ENCODE measurements around the gene MNT. TPM values are rescaled to one million over a fixed set of nuclear protein-coding genes. Genes with fewer than 3 reads are reported as not detected.
A peak's percentile ranks its signal among the peaks of the same experiment; 100 is the strongest.

The MNT gene
- total and polyA plus RNA-seq, 9 of the 15 experiments (the other 6 are each of a cell fraction or from before 2014, with no cell fraction given), result 0.18 to 23.8 (median 5.3) TPM

DNA sequence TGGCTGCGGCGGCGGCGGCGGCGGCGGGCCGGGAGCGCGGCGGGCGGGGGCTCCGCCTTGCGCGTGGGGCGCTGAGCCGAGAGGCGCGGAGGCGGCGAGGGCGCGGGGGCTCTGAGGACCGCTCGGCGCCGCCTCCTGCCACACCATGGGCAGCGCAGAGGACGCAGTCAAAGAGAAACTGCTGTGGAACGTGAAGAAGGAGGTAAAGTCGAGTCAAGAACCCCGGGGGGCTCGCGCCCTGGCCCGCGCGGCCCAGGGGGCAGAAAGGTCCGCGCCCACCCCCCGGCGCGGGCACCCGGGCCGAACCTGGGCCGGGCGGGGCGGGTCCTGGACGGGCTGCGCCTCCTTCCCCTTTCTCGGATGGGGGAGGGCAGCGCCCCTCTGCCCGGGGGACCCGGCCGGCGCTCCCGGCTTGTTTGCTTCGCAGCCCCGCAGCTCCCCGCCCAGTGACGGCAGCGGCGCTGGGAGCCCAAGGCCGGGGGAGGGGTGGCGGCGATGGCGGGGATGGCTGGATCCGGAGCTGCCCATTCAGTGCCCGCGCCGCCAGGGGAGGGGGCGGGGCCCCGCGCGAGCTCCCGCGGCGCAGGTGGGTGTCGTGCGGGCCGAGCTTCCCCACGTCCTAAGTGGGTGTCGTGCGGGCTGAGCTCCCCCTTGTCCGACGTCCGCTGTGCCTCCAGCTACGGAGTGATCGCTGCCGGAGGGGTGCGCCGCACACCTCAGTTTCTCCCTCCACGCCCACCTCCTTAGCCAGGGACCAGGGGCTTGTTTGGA lies 63.1 kb downstream of the MNT start:
- H3K4me3 ChIP-seq, result peak overlapping the region; percentile 68
- peak overlapping the region; percentile 93 for H3K4me2 ChIP-seq (ENCODE audit: insufficient read depth, low read length)
- H2AFZ ChIP-seq (ENCODE audit: low read depth, low read length), result peak overlapping the region; percentile 72
- ChIA-PET POLR2A (interaction anchor here (0.5 to 1.1 kb wide), 5 partner anchors 10 to 1995 kb away, joined by 3 to 5 read pairs (median 3); no protein-coding TSS in a partner anchor), CTCF (ENCODE audit: low intra/inter-chr PET ratio) (no interaction called here)
- peak overlapping the region; percentile 73 to 97; a peak in 3 of 4 replicates for H3K9ac ChIP-seq (ENCODE audit: insufficient read depth in 1 of 2, low read depth in 2 of 2, low read length in 2 of 2)
- no peak for FAIRE-seq
- no peaks in the 10 kb centered on the region for H4K20me1 ChIP-seq (replicated peaks; ENCODE audit: control insufficient read depth, insufficient read depth, low read length)
- no peaks in the 10 kb centered on the region for H3K9me1 ChIP-seq (ENCODE audit: control insufficient read depth, insufficient read depth, low read length)
- intact Hi-C loops (cut with micrococcal nuclease), result no loop called here
- peak; percentile 44 for ATAC-seq
- H3K36me3 ChIP-seq (ENCODE audit: control insufficient read depth, insufficient read depth, low read length), result peaks cover 33% of the 10 kb centered on the region
- WGBS (ENCODE audit: insufficient coverage, low coverage, missing lambda C conversion rate), result 4% methylated on average over 15 of the region's 92 CpGs
- H3K27me3 ChIP-seq (ENCODE audit: control insufficient read depth in 2 of 2, insufficient read depth in 2 of 2, low read length in 2 of 2), result no peaks in the 10 kb centered on the region
- H3K9me3 ChIP-seq (replicated peaks; ENCODE audit: control insufficient read depth, insufficient read depth, low read depth, low read length), result no peaks in the 10 kb centered on the region; the same call in 1 of the 2 replicates
- H3K4me1 ChIP-seq (replicated peaks in 1 of 2; ENCODE audit: control insufficient read depth in 2 of 2, insufficient read depth in 2 of 2, low read length in 2 of 2), result peaks cover 16 to 21% of the 10 kb centered on the region in 2 experiments; a peak in 4 of 5 replicates
- peak overlapping the region; percentile 81; the same call in 2 of the 3 replicates for H3K27ac ChIP-seq (ENCODE audit: extremely low read depth, low read depth, low read length)
- in situ Hi-C loops (cut with MboI), result no loop called here
- no TSS peak for BruUV-seq (replicated peaks)
- peaks cover 51% of the 10 kb centered on the region for H3K79me2 ChIP-seq (ENCODE audit: control insufficient read depth, insufficient read depth, low read length)
- DNase-seq (ENCODE audit: extremely low read depth in 1 of 4, low spot score in 3 of 4), result peak; percentile 42 to 76 (median 69)
- peak; percentile 47; the same call in 1 of the 2 replicates for TF ChIP-seq SAFB (IDR thresholded peaks at IDR 0.05; ENCODE audit: borderline replicate concordance, low read depth, low read length)
- TF ChIP-seq, protein P1, sequence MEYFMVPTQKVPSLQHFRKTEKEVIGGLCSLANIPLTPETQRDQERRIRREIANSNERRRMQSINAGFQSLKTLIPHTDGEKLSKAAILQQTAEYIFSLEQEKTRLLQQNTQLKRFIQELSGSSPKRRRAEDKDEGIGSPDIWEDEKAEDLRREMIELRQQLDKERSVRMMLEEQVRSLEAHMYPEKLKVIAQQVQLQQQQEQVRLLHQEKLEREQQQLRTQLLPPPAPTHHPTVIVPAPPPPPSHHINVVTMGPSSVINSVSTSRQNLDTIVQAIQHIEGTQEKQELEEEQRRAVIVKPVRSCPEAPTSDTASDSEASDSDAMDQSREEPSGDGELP (CRISPR knock-in tag; IDR thresholded peaks at IDR 0.05; ENCODE audit: borderline replicate concordance), result no peak
- no peak for TF ChIP-seq MXI1 (IDR thresholded peaks at IDR 0.05; ENCODE audit: low read depth, low read length)
- TF ChIP-seq, protein P2, sequence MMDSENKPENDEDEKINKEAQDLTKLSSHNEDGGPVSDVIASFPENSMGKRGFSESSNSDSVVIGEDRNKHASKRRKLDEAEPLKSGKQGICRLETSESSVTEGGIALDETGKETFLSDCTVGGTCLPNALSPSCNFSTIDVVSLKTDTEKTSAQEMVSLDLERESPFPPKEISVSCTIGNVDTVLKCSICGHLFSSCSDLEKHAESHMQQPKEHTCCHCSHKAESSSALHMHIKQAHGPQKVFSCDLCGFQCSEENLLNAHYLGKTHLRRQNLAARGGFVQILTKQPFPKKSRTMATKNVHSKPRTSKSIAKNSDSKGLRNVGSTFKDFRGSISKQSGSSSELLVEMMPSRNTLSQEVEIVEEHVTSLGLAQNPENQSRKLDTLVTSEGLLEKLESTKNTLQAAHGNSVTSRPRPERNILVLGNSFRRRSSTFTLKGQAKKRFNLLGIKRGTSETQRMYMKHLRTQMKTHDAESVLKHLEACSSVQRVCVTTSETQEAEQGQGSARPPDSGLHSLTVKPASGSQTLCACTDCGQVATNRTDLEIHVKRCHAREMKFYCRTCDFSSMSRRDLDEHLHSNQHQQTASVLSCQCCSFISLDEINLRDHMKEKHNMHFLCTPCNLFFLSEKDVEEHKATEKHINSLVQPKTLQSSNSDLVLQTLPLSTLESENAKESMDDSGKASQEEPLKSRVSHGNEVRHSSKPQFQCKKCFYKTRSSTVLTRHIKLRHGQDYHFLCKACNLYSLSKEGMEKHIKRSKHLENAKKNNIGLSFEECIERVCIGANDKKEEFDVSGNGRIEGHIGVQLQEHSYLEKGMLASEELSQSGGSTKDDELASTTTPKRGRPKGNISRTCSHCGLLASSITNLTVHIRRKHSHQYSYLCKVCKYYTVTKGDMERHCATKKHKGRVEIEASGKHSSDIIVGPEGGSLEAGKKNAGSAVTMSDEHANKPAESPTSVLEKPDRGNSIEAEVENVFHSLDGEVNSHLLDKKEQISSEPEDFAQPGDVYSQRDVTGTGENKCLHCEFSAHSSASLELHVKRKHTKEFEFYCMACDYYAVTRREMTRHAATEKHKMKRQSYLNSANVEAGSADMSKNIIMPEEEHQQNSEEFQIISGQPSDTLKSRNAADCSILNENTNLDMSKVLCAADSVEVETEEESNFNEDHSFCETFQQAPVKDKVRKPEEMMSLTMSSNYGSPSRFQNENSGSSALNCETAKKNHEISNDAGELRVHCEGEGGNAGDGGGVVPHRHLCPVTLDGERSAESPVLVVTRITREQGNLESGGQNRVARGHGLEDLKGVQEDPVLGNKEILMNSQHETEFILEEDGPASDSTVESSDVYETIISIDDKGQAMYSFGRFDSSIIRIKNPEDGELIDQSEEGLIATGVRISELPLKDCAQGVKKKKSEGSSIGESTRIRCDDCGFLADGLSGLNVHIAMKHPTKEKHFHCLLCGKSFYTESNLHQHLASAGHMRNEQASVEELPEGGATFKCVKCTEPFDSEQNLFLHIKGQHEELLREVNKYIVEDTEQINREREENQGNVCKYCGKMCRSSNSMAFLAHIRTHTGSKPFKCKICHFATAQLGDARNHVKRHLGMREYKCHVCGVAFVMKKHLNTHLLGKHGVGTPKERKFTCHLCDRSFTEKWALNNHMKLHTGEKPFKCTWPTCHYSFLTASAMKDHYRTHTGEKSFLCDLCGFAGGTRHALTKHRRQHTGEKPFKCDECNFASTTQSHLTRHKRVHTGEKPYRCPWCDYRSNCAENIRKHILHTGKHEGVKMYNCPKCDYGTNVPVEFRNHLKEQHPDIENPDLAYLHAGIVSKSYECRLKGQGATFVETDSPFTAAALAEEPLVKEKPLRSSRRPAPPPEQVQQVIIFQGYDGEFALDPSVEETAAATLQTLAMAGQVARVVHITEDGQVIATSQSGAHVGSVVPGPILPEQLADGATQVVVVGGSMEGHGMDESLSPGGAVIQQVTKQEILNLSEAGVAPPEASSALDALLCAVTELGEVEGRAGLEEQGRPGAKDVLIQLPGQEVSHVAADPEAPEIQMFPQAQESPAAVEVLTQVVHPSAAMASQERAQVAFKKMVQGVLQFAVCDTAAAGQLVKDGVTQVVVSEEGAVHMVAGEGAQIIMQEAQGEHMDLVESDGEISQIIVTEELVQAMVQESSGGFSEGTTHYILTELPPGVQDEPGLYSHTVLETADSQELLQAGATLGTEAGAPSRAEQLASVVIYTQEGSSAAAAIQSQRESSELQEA (IDR thresholded peaks at IDR 0.05; ENCODE audit: low read depth), result no peak
- peak; percentile 24; the same call in 1 of the 2 replicates for TF ChIP-seq EGR1 (conservative IDR thresholded peaks at IDR 0.05)
- TF ChIP-seq POU5F1 (IDR thresholded peaks at IDR 0.05; ENCODE audit: borderline replicate concordance, low read depth, low read length, partially characterized antibody), result no peak
- no peak for TF ChIP-seq C11orf30 (IDR thresholded peaks at IDR 0.05; ENCODE audit: low read depth)
- TF ChIP-seq CHD4 (IDR thresholded peaks at IDR 0.05; ENCODE audit: insufficient read depth, insufficient replicate concordance, low read depth, low read length, poor library complexity, severe bottlenecking), result no peak
- no peak for TF ChIP-seq MCM5 (IDR thresholded peaks at IDR 0.05; ENCODE audit: low read depth)
- no peak for TF ChIP-seq HDAC3 (IDR thresholded peaks at IDR 0.05; ENCODE audit: borderline replicate concordance, partially characterized antibody)
- 0 out of 4 replicates have a peak, but pooled peaks of 1 of the 2 experiments have one; percentile 13 for TF ChIP-seq SIN3A (IDR thresholded peaks at IDR 0.05; ENCODE audit: borderline replicate concordance in 2 of 2, control insufficient read depth in 1 of 2, low read depth in 2 of 2, low read length in 2 of 2)
- no peak for TF ChIP-seq SOX6 (IDR thresholded peaks at IDR 0.05)

Data from K562 (cell line).